K562 treated with DMSO at 1 percent for 4 hours (cell line): Measurements from ENCODE around the gene NFE2L3. TPM values are rescaled to one million over a fixed set of nuclear protein-coding genes. Genes with fewer than 3 reads are reported as not detected.

Experiments
- total RNA-seq: library from RNA; unstranded; fragments of 300-600 nt; gene quantifications from 2 replicates; pipeline ENCODE4 v1.2.3, GENCODE V29; 2022; ENCODE audit not compliant: insufficient read depth

Gene NFE2L3, protein sequence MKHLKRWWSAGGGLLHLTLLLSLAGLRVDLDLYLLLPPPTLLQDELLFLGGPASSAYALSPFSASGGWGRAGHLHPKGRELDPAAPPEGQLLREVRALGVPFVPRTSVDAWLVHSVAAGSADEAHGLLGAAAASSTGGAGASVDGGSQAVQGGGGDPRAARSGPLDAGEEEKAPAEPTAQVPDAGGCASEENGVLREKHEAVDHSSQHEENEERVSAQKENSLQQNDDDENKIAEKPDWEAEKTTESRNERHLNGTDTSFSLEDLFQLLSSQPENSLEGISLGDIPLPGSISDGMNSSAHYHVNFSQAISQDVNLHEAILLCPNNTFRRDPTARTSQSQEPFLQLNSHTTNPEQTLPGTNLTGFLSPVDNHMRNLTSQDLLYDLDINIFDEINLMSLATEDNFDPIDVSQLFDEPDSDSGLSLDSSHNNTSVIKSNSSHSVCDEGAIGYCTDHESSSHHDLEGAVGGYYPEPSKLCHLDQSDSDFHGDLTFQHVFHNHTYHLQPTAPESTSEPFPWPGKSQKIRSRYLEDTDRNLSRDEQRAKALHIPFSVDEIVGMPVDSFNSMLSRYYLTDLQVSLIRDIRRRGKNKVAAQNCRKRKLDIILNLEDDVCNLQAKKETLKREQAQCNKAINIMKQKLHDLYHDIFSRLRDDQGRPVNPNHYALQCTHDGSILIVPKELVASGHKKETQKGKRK
- 7.3 and 9.3 TPM in 2 replicates for total RNA-seq

DNA sequence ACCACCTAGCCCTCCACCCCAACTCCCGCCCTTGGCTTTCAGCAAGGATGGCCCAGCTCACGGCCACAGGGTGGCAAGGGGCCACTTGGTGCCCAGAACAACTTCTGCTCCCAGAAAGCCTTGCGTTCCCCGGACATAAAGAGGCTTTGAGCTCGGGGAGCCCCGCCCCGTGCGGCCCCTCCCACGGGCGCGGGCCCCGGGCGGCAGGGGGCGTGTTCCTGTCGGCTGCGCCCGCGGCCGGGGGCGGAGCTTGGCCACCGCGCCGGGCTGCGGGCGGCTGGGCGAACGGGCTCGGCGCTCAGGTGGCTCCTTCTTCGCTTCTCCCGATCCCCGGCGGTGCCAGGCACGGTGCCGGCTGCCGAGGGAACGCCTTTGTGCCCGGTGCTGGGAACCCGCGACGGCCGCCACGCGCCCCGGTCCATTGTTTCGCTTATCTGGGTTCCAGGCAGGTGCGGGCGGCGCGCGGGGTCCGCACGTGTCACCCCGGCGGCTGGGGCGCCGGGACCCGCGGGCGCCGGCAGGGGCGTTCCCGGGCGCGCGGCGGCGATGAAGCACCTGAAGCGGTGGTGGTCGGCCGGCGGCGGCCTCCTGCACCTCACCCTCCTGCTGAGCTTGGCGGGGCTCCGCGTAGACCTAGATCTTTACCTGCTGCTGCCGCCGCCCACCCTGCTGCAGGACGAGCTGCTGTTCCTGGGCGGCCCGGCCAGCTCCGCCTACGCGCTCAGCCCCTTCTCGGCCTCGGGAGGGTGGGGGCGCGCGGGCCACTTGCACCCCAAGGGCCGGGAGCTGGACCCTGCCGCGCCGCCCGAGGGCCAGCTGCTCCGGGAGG, at the start of gene NFE2L3:
TSS of gene NFE2L3 (plus strand) at position 246 of the 829 bp plus-strand sequence. CDS start at position 547, 301 bp downstream.

GRCh38 chr7:26200444-26201246, 48.6 kb downstream of the NFE2L3 start, which contains the start of gene HNRNPA2B1:
TSS of gene HNRNPA2B1 (minus strand) at chr7:26200746. CDS start at chr7:26200577, 169 bp downstream.

DNA sequence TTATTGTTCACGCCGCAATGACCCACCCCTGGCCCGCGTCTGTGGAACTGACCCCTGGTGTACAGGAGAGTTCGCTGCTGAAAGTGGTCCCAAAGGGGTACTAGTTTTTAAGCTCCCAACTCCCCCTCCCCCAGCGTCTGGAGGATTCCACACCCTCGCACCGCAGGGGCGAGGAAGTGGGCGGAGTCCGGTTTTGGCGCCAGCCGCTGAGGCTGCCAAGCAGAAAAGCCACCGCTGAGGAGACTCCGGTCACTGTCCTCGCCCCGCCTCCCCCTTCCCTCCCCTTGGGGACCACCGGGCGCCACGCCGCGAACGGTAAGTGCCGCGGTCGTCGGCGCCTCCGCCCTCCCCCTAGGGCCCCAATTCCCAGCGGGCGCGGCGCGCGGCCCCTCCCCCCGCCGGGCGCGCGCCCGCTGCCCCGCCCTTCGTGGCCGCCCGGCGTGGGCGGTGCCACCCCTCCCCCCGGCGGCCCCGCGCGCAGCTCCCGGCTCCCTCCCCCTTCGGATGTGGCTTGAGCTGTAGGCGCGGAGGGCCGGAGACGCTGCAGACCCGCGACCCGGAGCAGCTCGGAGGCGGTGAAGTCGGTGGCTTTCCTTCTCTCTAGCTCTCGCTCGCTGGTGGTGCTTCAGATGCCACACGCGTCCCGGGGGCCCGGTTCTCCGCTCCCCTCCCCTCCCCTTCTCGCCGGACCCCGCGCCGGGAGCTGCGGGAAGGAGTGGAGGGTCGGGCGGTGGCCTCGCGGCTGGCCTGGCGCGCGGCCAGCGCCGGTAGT, 49.4 kb downstream of the NFE2L3 start, which contains the start of gene CBX3:
TSS of gene CBX3 (plus strand) at position 499 of the 772 bp plus-strand sequence. CDS start 1,254 bp downstream, outside the sequence.

Other genes starting within 250 kb of the NFE2L3 start
- 490 and 574 TPM in 2 replicates for gene HNRNPA2B1, start 48.5 kb downstream of the NFE2L3 start, total RNA-seq
- gene CBX3, start 49.5 kb downstream of the NFE2L3 start, total RNA-seq = 126 and 146 TPM in 2 replicates
- 12.3 and 12.8 TPM in 2 replicates for gene SNX10, start 139.7 kb downstream of the NFE2L3 start, total RNA-seq